IMR-90 (cell line): ENCODE data around the gene MLST8.

ENCODE experiments used
- BHLHE40 ChIP-seq: fragments of 150-350 bp; IDR thresholded peaks from 2 replicates; pipeline ENCODE4 v1.6.1; 2016; ENCODE audit warnings: mild to moderate bottlenecking, low read depth, low read length
- CEBPB ChIP-seq: IDR thresholded peaks from 2 replicates; pipeline ENCODE4 v1.6.1; 2012; ENCODE audit warnings: low read depth, low read length, improper control_type of control experiment
- POLR2A ChIP-seq: IDR thresholded peaks from 2 replicates; pipeline ENCODE4 v1.6.1; 2012; ENCODE audit warnings: mild to moderate bottlenecking, low read depth, low read length
- RAD21 ChIP-seq: IDR thresholded peaks from 2 replicates; pipeline ENCODE4 v1.6.1; 2012; ENCODE audit warnings: low read length, improper control_type of control experiment
- RFX5 ChIP-seq: IDR thresholded peaks from 2 replicates; pipeline ENCODE4 v1.8.0; 2012; ENCODE audit warnings: low read depth, mild to moderate bottlenecking, low read length, moderate library complexity
- SMC3 ChIP-seq: fragments of 150-350 bp; IDR thresholded peaks from 2 replicates; pipeline ENCODE4 v1.6.1; 2016; ENCODE audit warnings: low read depth, mild to moderate bottlenecking, antibody characterized with exemption, low read length, moderate library complexity
- TF ChIP-seq, protein P1 (sequence below): conservative IDR thresholded peaks from 2 replicates; pipeline ENCODE4 v1.5.1; 2012; ENCODE audit warnings: mild to moderate bottlenecking, low read depth, low read length, improper control_type of control experiment
- TF ChIP-seq, protein P2 (sequence below): fragments of 150-350 bp; IDR thresholded peaks from 2 replicates; pipeline ENCODE4 v1.6.1; 2017; ENCODE audit warnings: mild to moderate bottlenecking, antibody characterized with exemption, low read length, low read depth
- TF ChIP-seq, protein P3 (sequence below): fragments of 150-350 bp; IDR thresholded peaks from 2 replicates; pipeline ENCODE4 v1.6.1; 2016; ENCODE audit warnings: low read depth, mild to moderate bottlenecking, low read length, moderate library complexity, borderline replicate concordance

DNA sequence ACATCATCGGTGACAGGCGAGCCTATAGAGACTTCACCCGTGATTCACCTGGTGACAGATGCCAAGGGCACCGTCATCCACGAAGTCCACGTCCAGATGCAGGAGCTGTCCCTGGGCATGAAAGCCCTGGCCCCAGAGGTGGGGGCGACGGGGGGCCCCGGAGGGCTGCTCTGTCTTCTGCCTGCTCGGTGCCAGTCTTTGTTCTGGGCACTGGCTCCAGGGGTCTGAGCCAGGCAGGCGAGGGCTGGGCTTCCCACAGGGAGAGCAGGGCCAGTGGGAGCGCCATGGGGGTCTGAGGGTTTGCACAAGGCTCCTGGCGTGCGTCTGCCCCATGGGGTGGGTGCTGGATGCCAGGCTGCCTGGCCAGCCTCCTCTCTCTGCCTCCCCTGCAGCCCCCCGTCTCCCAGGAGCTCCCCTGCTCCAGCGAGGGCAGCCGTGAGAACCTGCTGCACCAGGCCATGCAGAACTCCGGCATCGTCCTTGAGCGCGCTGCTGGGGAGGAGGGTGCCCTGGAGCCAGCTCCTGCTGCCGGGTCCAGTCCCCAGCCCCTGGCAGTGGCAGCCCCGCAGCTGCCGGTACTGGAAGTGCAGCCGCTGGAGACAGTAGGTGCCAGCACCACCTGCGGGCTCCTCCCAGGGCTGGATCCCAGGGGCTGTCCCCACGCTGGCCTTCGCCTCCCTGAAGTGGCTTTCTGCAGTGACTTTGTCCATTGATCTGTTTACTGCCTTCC, 28.0 kb downstream of the MLST8 start:
- TF ChIP-seq, protein P1, sequence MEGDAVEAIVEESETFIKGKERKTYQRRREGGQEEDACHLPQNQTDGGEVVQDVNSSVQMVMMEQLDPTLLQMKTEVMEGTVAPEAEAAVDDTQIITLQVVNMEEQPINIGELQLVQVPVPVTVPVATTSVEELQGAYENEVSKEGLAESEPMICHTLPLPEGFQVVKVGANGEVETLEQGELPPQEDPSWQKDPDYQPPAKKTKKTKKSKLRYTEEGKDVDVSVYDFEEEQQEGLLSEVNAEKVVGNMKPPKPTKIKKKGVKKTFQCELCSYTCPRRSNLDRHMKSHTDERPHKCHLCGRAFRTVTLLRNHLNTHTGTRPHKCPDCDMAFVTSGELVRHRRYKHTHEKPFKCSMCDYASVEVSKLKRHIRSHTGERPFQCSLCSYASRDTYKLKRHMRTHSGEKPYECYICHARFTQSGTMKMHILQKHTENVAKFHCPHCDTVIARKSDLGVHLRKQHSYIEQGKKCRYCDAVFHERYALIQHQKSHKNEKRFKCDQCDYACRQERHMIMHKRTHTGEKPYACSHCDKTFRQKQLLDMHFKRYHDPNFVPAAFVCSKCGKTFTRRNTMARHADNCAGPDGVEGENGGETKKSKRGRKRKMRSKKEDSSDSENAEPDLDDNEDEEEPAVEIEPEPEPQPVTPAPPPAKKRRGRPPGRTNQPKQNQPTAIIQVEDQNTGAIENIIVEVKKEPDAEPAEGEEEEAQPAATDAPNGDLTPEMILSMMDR: no peak
- TF ChIP-seq, protein P2, sequence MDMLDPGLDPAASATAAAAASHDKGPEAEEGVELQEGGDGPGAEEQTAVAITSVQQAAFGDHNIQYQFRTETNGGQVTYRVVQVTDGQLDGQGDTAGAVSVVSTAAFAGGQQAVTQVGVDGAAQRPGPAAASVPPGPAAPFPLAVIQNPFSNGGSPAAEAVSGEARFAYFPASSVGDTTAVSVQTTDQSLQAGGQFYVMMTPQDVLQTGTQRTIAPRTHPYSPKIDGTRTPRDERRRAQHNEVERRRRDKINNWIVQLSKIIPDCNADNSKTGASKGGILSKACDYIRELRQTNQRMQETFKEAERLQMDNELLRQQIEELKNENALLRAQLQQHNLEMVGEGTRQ: no peak
- TF ChIP-seq CEBPB: no peak
- TF ChIP-seq RAD21: no peak
- no peak for TF ChIP-seq RFX5
- TF ChIP-seq, protein P3, sequence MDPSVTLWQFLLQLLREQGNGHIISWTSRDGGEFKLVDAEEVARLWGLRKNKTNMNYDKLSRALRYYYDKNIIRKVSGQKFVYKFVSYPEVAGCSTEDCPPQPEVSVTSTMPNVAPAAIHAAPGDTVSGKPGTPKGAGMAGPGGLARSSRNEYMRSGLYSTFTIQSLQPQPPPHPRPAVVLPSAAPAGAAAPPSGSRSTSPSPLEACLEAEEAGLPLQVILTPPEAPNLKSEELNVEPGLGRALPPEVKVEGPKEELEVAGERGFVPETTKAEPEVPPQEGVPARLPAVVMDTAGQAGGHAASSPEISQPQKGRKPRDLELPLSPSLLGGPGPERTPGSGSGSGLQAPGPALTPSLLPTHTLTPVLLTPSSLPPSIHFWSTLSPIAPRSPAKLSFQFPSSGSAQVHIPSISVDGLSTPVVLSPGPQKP: no peak
- no peak for TF ChIP-seq POLR2A
- no peak for TF ChIP-seq SMC3
- no peak for TF ChIP-seq BHLHE40
